ENCODE data around the gene PDXP.

PDXP gene

DNA sequence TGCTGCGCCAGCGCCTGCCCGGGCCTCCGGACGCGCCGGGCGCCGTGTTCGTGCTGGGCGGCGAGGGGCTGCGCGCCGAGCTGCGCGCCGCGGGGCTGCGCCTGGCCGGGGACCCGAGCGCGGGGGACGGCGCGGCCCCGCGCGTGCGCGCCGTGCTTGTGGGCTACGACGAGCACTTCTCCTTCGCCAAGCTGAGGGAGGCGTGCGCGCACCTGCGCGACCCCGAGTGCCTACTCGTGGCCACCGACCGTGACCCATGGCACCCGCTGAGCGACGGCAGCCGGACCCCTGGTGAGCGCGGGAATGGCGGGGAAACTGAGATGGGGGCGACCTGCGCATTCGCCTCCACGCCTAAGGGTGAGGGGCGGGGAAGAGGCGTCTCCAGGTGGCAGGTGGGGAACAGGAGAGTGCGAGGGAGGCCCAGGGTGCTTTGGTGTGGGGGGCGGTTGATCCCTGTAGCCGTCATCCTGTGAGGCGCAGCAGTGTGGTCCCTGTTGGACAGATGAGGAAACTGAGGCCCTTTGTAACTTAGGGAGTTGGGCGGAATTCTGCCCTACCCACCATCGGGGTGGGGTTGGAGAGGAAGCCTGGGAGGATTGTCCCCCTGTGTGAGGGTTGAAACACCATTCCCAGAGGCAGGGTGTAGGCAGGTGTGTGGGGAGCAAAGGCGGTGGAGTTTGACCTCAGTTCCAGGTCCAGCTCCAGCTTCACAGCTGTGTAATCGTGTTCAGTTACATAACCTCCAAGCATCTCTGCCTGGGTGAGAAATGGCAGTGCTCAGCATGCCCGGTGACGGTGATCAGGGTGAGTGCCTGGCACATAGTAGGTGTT, 758 bp downstream of the PDXP start:
- TF ChIP-seq, protein P1, sequence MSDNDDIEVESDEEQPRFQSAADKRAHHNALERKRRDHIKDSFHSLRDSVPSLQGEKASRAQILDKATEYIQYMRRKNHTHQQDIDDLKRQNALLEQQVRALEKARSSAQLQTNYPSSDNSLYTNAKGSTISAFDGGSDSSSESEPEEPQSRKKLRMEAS (IDR thresholded peaks at IDR 0.05): peak; percentile 32; the same call in 1 of the 2 replicates
- TF ChIP-seq EP300 (IDR thresholded peaks at IDR 0.05; ENCODE audit: borderline replicate concordance): no peak
- no peak for TF ChIP-seq FOXM1 (IDR thresholded peaks at IDR 0.05; ENCODE audit: borderline replicate concordance, low read depth)
- TF ChIP-seq, protein P2, sequence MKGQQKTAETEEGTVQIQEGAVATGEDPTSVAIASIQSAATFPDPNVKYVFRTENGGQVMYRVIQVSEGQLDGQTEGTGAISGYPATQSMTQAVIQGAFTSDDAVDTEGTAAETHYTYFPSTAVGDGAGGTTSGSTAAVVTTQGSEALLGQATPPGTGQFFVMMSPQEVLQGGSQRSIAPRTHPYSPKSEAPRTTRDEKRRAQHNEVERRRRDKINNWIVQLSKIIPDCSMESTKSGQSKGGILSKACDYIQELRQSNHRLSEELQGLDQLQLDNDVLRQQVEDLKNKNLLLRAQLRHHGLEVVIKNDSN (IDR thresholded peaks at IDR 0.05): no peak; the same call in 1 of the 2 replicates
- TF ChIP-seq CEBPB (IDR thresholded peaks at IDR 0.05): no peak

- TF ChIP-seq TAF1 (IDR thresholded peaks at IDR 0.05; ENCODE audit: low read depth): no peak
- no peak for TF ChIP-seq RAD21 (IDR thresholded peaks at IDR 0.05; ENCODE audit: low read depth)
- TF ChIP-seq TCF12 (IDR thresholded peaks at IDR 0.05; ENCODE audit: low read depth): no peak
- TF ChIP-seq, protein P3, sequence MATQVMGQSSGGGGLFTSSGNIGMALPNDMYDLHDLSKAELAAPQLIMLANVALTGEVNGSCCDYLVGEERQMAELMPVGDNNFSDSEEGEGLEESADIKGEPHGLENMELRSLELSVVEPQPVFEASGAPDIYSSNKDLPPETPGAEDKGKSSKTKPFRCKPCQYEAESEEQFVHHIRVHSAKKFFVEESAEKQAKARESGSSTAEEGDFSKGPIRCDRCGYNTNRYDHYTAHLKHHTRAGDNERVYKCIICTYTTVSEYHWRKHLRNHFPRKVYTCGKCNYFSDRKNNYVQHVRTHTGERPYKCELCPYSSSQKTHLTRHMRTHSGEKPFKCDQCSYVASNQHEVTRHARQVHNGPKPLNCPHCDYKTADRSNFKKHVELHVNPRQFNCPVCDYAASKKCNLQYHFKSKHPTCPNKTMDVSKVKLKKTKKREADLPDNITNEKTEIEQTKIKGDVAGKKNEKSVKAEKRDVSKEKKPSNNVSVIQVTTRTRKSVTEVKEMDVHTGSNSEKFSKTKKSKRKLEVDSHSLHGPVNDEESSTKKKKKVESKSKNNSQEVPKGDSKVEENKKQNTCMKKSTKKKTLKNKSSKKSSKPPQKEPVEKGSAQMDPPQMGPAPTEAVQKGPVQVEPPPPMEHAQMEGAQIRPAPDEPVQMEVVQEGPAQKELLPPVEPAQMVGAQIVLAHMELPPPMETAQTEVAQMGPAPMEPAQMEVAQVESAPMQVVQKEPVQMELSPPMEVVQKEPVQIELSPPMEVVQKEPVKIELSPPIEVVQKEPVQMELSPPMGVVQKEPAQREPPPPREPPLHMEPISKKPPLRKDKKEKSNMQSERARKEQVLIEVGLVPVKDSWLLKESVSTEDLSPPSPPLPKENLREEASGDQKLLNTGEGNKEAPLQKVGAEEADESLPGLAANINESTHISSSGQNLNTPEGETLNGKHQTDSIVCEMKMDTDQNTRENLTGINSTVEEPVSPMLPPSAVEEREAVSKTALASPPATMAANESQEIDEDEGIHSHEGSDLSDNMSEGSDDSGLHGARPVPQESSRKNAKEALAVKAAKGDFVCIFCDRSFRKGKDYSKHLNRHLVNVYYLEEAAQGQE (IDR thresholded peaks at IDR 0.05; ENCODE audit: low read depth): no peak
- TF ChIP-seq NFIC (IDR thresholded peaks at IDR 0.05): no peak
- TF ChIP-seq, protein P1 (IDR thresholded peaks at IDR 0.05): no peak
- TF ChIP-seq, protein P2 (IDR thresholded peaks at IDR 0.05): no peak
- no peak for TF ChIP-seq EP300 (IDR thresholded peaks at IDR 0.05; ENCODE audit: borderline replicate concordance)
- no peak for TF ChIP-seq TEAD4 (IDR thresholded peaks at IDR 0.05)
- no peak for TF ChIP-seq EGR1 (IDR thresholded peaks at IDR 0.05)
- no peak for TF ChIP-seq YY1 (IDR thresholded peaks at IDR 0.05; ENCODE audit: low read depth)
- no peak for TF ChIP-seq CEBPB (IDR thresholded peaks at IDR 0.05)
Measured at GRCh38 chr22:37659897-37660708, 1.6 kb downstream of the PDXP start.

- no peak for TF ChIP-seq ZBTB7A (IDR thresholded peaks at IDR 0.05; ENCODE audit: low read depth)
- TF ChIP-seq, protein P3 (IDR thresholded peaks at IDR 0.05; ENCODE audit: low read depth): no peak
Measured at GRCh38 chr22:37660709-37661045, 2.2 kb downstream of the PDXP start.

- TF ChIP-seq, protein P3 (IDR thresholded peaks at IDR 0.05; ENCODE audit: low read depth): no peak
- TF ChIP-seq RAD21 (IDR thresholded peaks at IDR 0.05; ENCODE audit: low read depth): peak; percentile 26; the same call in 1 of the 2 replicates
Measured at GRCh38 chr22:37661160-37661924, 2.8 kb downstream of the PDXP start.
